Astrocyte (in vitro differentiated cells and primary cell): ENCODE data around the gene CDCA7. TPM values are rescaled to one million over a fixed set of nuclear protein-coding genes. Genes with fewer than 3 reads are reported as not detected.

Experiments used
- DNase-seq: peaks from one replicate; pipeline ENCODE4 v3.0.0-alpha.2; 2010; ENCODE audit warnings: low read depth
- FAIRE-seq: peaks from 2 replicates; lab custom pipeline; 2011; peaks lifted over from hg19 to GRCh38; lab: Jason Lieb, UNC
- H2AFZ ChIP-seq: 2 replicates; pipeline ENCODE4 v1.6.0; 2012; ENCODE audit warnings: low read depth, low read length, inconsistent platforms
- H3K27ac ChIP-seq: 2 replicates; pipeline ENCODE4 v1.5.1; 2011; ENCODE audit warnings: low read depth, low read length, inconsistent platforms
- H3K27me3 ChIP-seq: 2 replicates; pipeline ENCODE4 v1.6.0; 2011; ENCODE audit warnings: low read length, inconsistent platforms; ENCODE audit not compliant: insufficient read depth
- H3K36me3 ChIP-seq: 2 replicates; pipeline ENCODE4 v1.5.1; 2011; ENCODE audit warnings: low read length, inconsistent platforms; ENCODE audit not compliant: insufficient read depth
- H3K4me1 ChIP-seq: 2 replicates; pipeline ENCODE4 v1.5.1; 2011; ENCODE audit warnings: low read length, inconsistent platforms; ENCODE audit not compliant: insufficient read depth
- H3K4me2 ChIP-seq: 2 replicates; pipeline ENCODE4 v1.6.0; 2012; ENCODE audit warnings: low read length, inconsistent platforms
- H3K4me3 ChIP-seq: 2 replicates; pipeline ENCODE4 v1.5.1; 2011; ENCODE audit warnings: low read depth, mild to moderate bottlenecking, low read length, inconsistent platforms; ENCODE audit not compliant: insufficient read depth
- H3K79me2 ChIP-seq: 2 replicates; pipeline ENCODE4 v1.6.0; 2012; ENCODE audit warnings: mild to moderate bottlenecking, low read length, inconsistent platforms; ENCODE audit not compliant: insufficient read depth
- H3K9ac ChIP-seq: 2 replicates; pipeline ENCODE4 v1.6.0; 2012; ENCODE audit warnings: mild to moderate bottlenecking, low read length, inconsistent platforms
- H3K9me3 ChIP-seq: 2 replicates; pipeline ENCODE4 v1.5.1; 2012; ENCODE audit warnings: low read depth, mild to moderate bottlenecking, low read length, inconsistent platforms; ENCODE audit not compliant: insufficient read depth
- H4K20me1 ChIP-seq: 2 replicates; pipeline ENCODE4 v1.6.0; 2012; ENCODE audit warnings: low read length, inconsistent platforms; ENCODE audit not compliant: insufficient read depth
- H3K27ac Mint-ChIP-seq: one replicate; pipeline ENCODE4 v1.8.0; 2021; ENCODE audit warnings: mild to moderate bottlenecking, mixed read lengths; ENCODE audit not compliant: unreplicated experiment
- H3K27me3 Mint-ChIP-seq: one replicate; pipeline ENCODE4 v1.8.0; 2021; ENCODE audit warnings: low read depth, mixed read lengths; ENCODE audit not compliant: unreplicated experiment
- H3K36me3 Mint-ChIP-seq: one replicate; pipeline ENCODE4 v1.8.0; 2021; ENCODE audit warnings: low read depth, mixed read lengths; ENCODE audit not compliant: unreplicated experiment
- H3K4me1 Mint-ChIP-seq: one replicate; pipeline ENCODE4 v1.8.0; 2021; ENCODE audit warnings: low read depth, mixed read lengths; ENCODE audit not compliant: unreplicated experiment
- H3K4me3 Mint-ChIP-seq: one replicate; pipeline ENCODE4 v1.8.0; 2021; ENCODE audit warnings: mild to moderate bottlenecking, moderate library complexity, mixed read lengths; ENCODE audit not compliant: unreplicated experiment
- H3K9me3 Mint-ChIP-seq: one replicate; pipeline ENCODE4 v1.8.0; 2021; ENCODE audit warnings: mild to moderate bottlenecking, mixed read lengths; ENCODE audit not compliant: unreplicated experiment
- EZH2 ChIP-seq: IDR thresholded peaks from 2 replicates; pipeline ENCODE4 v1.6.1; 2012; ENCODE audit warnings: mild to moderate bottlenecking, low read length, inconsistent platforms; ENCODE audit not compliant: insufficient read depth
- total RNA-seq: library from RNA; stranded (reverse); gene quantifications from 2 replicates; pipeline ENCODE4 v1.2.1, GENCODE V29; 2021
- TF ChIP-seq, protein P1 (sequence below): IDR thresholded peaks from 2 replicates; pipeline ENCODE4 v1.5.1; 2011; ENCODE audit warnings: low read depth, mild to moderate bottlenecking, inconsistent platforms, low read length, moderate library complexity; ENCODE audit not compliant: insufficient read depth

The CDCA7 gene
- total RNA-seq, 1 donor from 2014 or later, result 5.3 TPM

DNA sequence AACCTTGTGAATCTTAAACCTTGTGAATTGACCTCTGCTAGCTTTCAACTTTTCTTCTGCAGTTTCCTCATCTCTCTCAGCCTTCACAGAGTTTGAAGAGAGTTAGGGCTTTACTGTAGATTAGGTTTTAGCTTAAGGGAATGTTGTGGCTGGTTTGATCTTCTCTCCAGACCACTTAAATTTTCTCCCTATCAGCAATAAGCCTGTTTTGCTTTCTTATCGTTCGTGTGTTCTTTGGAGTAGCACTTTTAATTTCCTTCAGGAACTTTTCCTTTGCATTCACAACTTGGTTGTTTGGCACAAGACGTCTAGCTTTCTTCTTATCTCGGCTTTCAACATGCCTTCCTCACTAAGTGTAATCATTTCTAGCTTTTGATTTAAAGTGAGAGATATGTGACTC lies 2.8 kb upstream of the CDCA7 start:
- Histone ChIP-seq H4K20me1 (no peaks in the 10 kb centered on the region), H3K4me3 (no peak overlapping the region), H3K79me2 (peaks cover 13% of the 10 kb centered on the region), H2AFZ (no peak overlapping the region), H3K27ac (no peak overlapping the region), H3K9me3 (no peaks in the 10 kb centered on the region), H3K27me3 (peaks cover 9% of the 10 kb centered on the region), H3K9ac (no peak overlapping the region), H3K36me3 (no peaks in the 10 kb centered on the region), H3K4me2 (no peak overlapping the region), H3K4me1 (peaks cover 12% of the 10 kb centered on the region)
- no peak overlapping the region for H3K27ac Mint-ChIP-seq
- H3K4me3 Mint-ChIP-seq, result no peak overlapping the region
- FAIRE-seq (no peak), DNase-seq (no peak)
- TF ChIP-seq, protein P1, sequence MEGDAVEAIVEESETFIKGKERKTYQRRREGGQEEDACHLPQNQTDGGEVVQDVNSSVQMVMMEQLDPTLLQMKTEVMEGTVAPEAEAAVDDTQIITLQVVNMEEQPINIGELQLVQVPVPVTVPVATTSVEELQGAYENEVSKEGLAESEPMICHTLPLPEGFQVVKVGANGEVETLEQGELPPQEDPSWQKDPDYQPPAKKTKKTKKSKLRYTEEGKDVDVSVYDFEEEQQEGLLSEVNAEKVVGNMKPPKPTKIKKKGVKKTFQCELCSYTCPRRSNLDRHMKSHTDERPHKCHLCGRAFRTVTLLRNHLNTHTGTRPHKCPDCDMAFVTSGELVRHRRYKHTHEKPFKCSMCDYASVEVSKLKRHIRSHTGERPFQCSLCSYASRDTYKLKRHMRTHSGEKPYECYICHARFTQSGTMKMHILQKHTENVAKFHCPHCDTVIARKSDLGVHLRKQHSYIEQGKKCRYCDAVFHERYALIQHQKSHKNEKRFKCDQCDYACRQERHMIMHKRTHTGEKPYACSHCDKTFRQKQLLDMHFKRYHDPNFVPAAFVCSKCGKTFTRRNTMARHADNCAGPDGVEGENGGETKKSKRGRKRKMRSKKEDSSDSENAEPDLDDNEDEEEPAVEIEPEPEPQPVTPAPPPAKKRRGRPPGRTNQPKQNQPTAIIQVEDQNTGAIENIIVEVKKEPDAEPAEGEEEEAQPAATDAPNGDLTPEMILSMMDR, result no peak
- TF ChIP-seq EZH2, result no peak
- H3K4me1 Mint-ChIP-seq, result no peaks in the 10 kb centered on the region
- peaks cover 10% of the 10 kb centered on the region for H3K27me3 Mint-ChIP-seq
- H3K36me3 Mint-ChIP-seq, result no peaks in the 10 kb centered on the region
- peaks cover 3% of the 10 kb centered on the region for H3K9me3 Mint-ChIP-seq

DNA sequence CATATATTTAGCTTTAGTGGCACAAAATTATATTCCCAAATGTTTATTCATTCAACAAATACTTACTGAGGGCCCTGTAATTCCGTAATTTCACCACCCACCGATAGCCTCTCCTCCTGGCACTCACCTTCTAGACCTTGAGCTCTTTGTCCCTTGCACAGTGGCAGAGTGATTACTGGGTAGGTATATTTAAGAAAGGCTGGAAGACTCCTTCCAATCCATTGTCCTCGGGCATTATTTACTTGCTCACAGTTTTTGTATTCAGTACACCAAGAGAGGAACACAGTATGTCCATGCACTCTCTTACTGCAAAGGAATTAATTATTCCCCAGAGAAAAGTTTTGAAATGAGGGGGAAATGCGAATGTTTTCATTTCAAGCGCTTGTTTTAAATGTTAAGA lies 1.1 kb upstream of the CDCA7 start:
- Mint-ChIP-seq H3K4me1 (no peaks in the 10 kb centered on the region), H3K27ac (no peak overlapping the region), H3K36me3 (no peaks in the 10 kb centered on the region), H3K9me3 (peaks cover 2% of the 10 kb centered on the region), H3K4me3 (peak overlapping the region; percentile 31), H3K27me3 (peaks cover 10% of the 10 kb centered on the region)
- H3K27ac ChIP-seq, result no peak overlapping the region
- FAIRE-seq (no peak), DNase-seq (no peak)
- peak overlapping the region; percentile 99 for H3K4me2 ChIP-seq
- no peaks in the 10 kb centered on the region for H3K9me3 ChIP-seq
- no peaks in the 10 kb centered on the region for H4K20me1 ChIP-seq
- TF ChIP-seq, protein P1, result no peak
- no peak for TF ChIP-seq EZH2
- peaks cover 12% of the 10 kb centered on the region for H3K4me1 ChIP-seq
- H2AFZ ChIP-seq, result no peak overlapping the region
- no peaks in the 10 kb centered on the region for H3K36me3 ChIP-seq
- peaks cover 14% of the 10 kb centered on the region for H3K79me2 ChIP-seq
- no peak overlapping the region for H3K4me3 ChIP-seq
- H3K27me3 ChIP-seq, result peaks cover 9% of the 10 kb centered on the region
- no peak overlapping the region for H3K9ac ChIP-seq

DNA sequence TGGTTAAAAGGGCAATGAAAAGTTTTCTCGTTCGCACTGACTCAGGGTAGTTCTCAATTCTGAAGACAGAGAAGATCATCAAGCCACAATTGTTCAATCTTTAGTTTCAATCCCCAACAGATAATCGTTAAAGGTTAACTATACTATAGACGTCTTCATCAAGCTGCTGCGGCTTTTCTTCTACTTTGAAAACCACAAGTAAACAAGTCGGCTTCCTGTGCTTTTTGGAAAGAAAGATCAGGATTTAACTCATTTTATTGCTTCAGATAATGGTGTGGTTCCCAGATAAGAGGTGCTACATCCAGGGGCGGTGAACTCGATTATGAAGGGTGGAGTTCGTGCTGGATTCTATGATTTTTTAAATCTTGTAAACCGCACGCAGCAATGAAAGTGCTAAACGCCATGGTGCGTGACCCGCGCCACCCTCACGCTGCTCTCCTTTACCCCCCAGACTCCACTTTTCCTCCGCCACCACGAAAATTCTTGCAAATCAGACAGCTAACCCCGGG lies 545 bp upstream of the CDCA7 start:
- DNase-seq, result no peak
- peaks cover 12% of the 10 kb centered on the region for H3K4me1 ChIP-seq
- no peaks in the 10 kb centered on the region for H4K20me1 ChIP-seq
- Mint-ChIP-seq H3K36me3 (no peaks in the 10 kb centered on the region), H3K4me3 (peak overlapping the region; percentile 91), H3K27me3 (peaks cover 10% of the 10 kb centered on the region), H3K9me3 (peaks cover 2% of the 10 kb centered on the region), H3K4me1 (no peaks in the 10 kb centered on the region), H3K27ac (peak overlapping the region; percentile 88)
- peaks cover 9% of the 10 kb centered on the region for H3K27me3 ChIP-seq
- no peak for TF ChIP-seq EZH2
- TF ChIP-seq, protein P1, result no peak
- peaks cover 14% of the 10 kb centered on the region for H3K79me2 ChIP-seq
- peak overlapping the region; percentile 99 for H3K4me2 ChIP-seq
- H3K9me3 ChIP-seq, result no peaks in the 10 kb centered on the region
- H2AFZ ChIP-seq, result peak overlapping the region; percentile 97
- H3K4me3 ChIP-seq, result peak overlapping the region; percentile 81
- no peak for FAIRE-seq
- peak overlapping the region; percentile 85 for H3K9ac ChIP-seq
- peak overlapping the region; percentile 86 for H3K27ac ChIP-seq
- no peaks in the 10 kb centered on the region for H3K36me3 ChIP-seq
